ENCODE results near the gene DDIAS.
"Not testable (repeated sequence)": the region's sequence is repeated elsewhere in the genome, so short reads cannot be mapped to it uniquely, and the experiment has no call there.

DNA sequence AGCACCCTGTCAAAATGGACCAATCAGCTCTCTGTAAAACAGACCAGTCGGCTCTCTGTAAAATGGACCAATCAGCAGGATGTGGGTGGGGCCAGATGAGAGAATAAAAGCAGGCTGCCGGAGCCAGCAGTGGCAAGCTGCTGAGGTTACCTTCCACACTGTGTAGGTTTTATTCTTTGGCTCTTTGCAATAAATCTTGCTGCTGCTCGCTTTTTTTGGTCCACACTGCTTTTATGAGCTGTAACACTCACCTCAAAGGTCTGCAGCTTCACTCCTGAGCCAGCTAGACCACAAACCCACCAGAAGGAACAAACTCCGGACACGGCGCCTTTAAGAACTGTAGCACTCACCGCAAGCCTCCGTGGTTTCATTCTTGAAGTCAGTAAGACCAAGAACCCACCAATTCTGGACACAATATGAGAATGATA is 70.0 kb downstream of the DDIAS start:
- TF ChIP-seq, protein P1, sequence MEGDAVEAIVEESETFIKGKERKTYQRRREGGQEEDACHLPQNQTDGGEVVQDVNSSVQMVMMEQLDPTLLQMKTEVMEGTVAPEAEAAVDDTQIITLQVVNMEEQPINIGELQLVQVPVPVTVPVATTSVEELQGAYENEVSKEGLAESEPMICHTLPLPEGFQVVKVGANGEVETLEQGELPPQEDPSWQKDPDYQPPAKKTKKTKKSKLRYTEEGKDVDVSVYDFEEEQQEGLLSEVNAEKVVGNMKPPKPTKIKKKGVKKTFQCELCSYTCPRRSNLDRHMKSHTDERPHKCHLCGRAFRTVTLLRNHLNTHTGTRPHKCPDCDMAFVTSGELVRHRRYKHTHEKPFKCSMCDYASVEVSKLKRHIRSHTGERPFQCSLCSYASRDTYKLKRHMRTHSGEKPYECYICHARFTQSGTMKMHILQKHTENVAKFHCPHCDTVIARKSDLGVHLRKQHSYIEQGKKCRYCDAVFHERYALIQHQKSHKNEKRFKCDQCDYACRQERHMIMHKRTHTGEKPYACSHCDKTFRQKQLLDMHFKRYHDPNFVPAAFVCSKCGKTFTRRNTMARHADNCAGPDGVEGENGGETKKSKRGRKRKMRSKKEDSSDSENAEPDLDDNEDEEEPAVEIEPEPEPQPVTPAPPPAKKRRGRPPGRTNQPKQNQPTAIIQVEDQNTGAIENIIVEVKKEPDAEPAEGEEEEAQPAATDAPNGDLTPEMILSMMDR (IDR thresholded peaks at IDR 0.05; ENCODE audit: low read length), result not testable (repeated sequence)
- not testable (repeated sequence) for TF ChIP-seq EZH2 (IDR thresholded peaks at IDR 0.05; ENCODE audit: borderline replicate concordance, low read length)
